Activated CD4-positive, alpha-beta T cell treated with anti-CD3 and anti-CD28 coated beads, Interleukin-2, amount 10 ng/mL, durations not matched to agents 24 days and 14 days (primary cell): ENCODE data around the gene ACSM3. TPM values are rescaled to one million over a fixed set of nuclear protein-coding genes. Genes with fewer than 3 reads are reported as not detected.
"Not testable (repeated sequence)": the region's sequence is repeated elsewhere in the genome, so short reads cannot be mapped to it uniquely, and the experiment has no call there.

ENCODE experiments used
- DNase-seq: peaks from one replicate; pipeline ENCODE4 v3.0.0; 2022
- H3K27ac Mint-ChIP-seq: one replicate; pipeline ENCODE4 v1.8.0; 2022; ENCODE audit warnings: mild to moderate bottlenecking, mixed read lengths
- H3K27me3 Mint-ChIP-seq: one replicate; pipeline ENCODE4 v1.8.0; 2022; ENCODE audit warnings: mixed read lengths
- H3K36me3 Mint-ChIP-seq: one replicate; pipeline ENCODE4 v1.8.0; 2022; ENCODE audit warnings: low read depth, mild to moderate bottlenecking, mixed read lengths
- H3K4me1 Mint-ChIP-seq: one replicate; pipeline ENCODE4 v1.8.0; 2021; ENCODE audit warnings: mixed read lengths
- H3K4me3 Mint-ChIP-seq: one replicate; pipeline ENCODE4 v1.8.0; 2022; ENCODE audit warnings: mild to moderate bottlenecking, moderate library complexity, mixed read lengths
- H3K9me3 Mint-ChIP-seq: one replicate; pipeline ENCODE4 v1.8.0; 2021; ENCODE audit warnings: mixed read lengths
- intact Hi-C: fragments of 100-400 bp; cut with micrococcal nuclease; formaldehyde crosslinking; loops from one replicate; pipeline ENCODE4 v1.15.1; 2023
- total RNA-seq: library from RNA; stranded (reverse); gene quantifications from 2 replicates; pipeline ENCODE4 v1.2.3, GENCODE V29; 2022

The ACSM3 gene
- total RNA-seq, 1 donor from 2014 or later = 3.5 TPM

DNA sequence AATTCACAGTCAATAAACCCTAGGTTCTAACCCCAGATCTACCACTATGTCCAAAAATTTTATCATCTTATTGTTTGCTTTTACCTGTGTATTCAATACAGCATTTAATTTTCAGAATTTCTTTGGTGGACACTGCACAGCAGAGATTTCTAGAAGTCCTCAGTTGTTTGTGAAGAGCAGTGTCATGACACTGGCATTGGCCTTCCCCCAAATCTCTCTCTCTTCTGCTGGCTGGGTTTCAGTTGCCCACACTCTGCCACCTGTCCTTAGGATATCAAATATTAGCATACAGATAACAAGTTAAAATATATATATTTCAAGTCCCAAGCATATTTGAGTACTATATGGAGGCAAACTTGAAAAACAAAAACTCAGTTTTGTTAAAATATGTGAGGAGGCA is 20.2 kb upstream of the ACSM3 start:
- peaks cover 13% of the 10 kb centered on the region for H3K4me1 Mint-ChIP-seq
- no peaks in the 10 kb centered on the region for H3K27me3 Mint-ChIP-seq
- no peak for DNase-seq
- H3K4me3 Mint-ChIP-seq = no peak overlapping the region
- intact Hi-C loops = no loop called here
- H3K9me3 Mint-ChIP-seq = peaks cover 13% of the 10 kb centered on the region
- peaks cover 5% of the 10 kb centered on the region for H3K36me3 Mint-ChIP-seq
- H3K27ac Mint-ChIP-seq = no peak overlapping the region

DNA sequence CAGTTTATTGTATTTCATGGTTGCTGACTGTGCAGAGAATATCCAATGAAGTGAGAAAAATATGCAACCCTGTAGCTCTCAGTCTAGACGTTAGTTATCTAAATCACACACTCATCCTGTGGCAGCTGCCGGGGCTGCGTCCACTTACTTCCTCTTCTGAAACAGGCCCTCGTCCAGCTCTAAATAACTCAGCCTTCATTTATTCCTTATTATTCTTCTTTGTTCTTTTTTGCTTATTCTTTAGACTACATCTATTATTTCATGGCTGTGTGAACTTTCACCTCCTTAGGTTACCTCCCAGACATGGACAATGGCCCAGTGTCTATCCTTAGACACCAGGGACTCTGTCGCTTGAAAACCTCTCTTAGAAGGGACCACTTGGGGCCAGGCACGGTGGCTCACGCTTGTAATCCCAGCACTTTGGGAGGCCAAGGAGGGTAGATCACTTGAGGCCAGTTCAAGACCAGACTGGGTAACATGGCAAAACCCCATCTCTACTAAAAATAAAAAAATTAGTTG is 18.8 kb upstream of the ACSM3 start:
- Mint-ChIP-seq H3K4me1 (peaks cover 12% of the 10 kb centered on the region), H3K4me3 (no peak overlapping the region), H3K9me3 (peaks cover 13% of the 10 kb centered on the region), H3K27me3 (no peaks in the 10 kb centered on the region), H3K27ac (no peak overlapping the region), H3K36me3 (peaks cover 1% of the 10 kb centered on the region)
- intact Hi-C loops = no loop called here
- no peak for DNase-seq

DNA sequence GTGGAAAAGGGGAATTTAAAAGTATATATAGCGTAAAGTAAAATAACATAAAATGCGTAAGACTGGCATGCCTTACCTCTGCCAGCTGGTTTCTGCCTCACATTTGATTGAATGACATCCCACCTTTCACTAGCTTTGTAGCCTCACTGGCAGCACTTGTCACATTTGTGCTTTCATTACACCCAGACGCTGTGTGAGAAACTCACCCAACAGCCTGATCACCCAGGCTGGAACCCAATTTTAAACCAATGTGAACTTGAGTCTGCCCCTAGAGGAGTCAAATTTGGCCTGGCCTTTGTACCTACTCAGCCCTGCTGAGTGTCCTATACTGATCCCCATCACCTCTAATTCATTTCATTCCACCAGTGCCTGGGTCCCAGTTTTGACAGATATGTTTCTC is 17.4 kb upstream of the ACSM3 start:
- Mint-ChIP-seq H3K27me3 (no peaks in the 10 kb centered on the region), H3K27ac (no peak overlapping the region), H3K36me3 (peaks cover 1% of the 10 kb centered on the region), H3K4me3 (no peak overlapping the region), H3K9me3 (peaks cover 13% of the 10 kb centered on the region), H3K4me1 (peaks cover 5% of the 10 kb centered on the region)
- intact Hi-C loops = no loop called here
- no peak for DNase-seq

DNA sequence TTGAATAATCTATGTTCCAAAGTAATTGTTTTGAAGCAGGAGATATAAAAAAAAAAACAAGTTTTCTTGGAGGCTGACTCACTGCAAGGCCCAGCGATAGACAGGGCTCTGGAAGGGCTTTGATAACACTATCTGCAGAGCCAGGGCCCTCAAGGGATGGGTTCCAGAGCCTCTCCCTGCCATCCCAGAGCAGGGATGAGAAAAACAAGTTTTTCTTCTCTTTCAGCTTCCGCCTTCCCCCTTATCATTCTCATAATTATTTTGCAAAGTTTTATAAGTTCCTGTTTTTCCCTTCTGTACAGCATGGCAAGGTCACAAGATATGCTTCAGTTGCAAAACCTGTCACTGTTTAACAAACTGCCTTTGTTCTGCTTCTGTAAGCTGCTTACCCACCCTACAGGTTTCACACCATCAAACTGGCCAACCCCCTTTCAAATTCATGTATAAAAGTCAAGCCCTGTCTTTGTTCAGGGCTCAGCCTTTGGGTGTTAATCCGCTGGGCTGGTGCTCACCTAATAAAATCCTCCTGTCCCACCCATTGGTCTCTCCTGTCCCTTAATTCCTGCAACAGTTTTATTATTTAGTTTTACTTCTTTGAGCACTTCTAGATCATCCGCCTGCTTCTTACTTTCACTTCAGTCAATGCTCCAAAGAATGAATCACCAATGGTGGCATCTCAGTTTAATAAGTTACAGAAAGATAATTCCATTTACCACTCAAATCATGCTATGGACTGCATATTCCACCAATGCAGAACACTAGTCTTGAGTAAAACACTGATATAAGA is 16.6 kb upstream of the ACSM3 start:
- Mint-ChIP-seq H3K4me3 (no peak overlapping the region), H3K9me3 (peaks cover 13% of the 10 kb centered on the region), H3K27me3 (peaks cover 3% of the 10 kb centered on the region), H3K27ac (no peak overlapping the region), H3K36me3 (peaks cover 1% of the 10 kb centered on the region), H3K4me1 (no peaks in the 10 kb centered on the region)
- no peak for DNase-seq
- intact Hi-C loops = no loop called here

DNA sequence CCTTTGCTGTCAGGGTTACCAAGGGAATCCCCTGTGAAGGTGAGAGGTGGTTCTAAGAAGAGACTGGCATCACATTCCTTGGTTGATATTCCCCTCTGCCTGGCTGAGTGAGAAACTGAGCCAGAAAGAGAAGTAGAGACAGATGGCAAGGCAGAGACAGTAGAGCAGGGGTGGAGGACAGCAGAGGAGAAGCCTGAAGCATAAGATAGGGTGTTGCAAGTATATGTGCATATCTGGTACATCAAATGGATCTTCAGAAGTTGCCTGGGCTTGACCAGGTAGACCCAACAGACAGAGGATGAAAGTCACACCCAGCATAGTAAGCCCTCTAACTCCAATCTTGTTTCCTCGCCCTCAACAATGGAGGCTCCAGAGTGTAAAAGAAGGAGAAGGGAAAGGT is 14.3 kb upstream of the ACSM3 start:
- Mint-ChIP-seq H3K9me3 (peaks cover 11% of the 10 kb centered on the region), H3K4me3 (no peak overlapping the region), H3K4me1 (no peaks in the 10 kb centered on the region), H3K36me3 (peaks cover 1% of the 10 kb centered on the region), H3K27ac (no peak overlapping the region), H3K27me3 (peaks cover 15% of the 10 kb centered on the region)
- no peak for DNase-seq
- intact Hi-C loops = no loop called here

DNA sequence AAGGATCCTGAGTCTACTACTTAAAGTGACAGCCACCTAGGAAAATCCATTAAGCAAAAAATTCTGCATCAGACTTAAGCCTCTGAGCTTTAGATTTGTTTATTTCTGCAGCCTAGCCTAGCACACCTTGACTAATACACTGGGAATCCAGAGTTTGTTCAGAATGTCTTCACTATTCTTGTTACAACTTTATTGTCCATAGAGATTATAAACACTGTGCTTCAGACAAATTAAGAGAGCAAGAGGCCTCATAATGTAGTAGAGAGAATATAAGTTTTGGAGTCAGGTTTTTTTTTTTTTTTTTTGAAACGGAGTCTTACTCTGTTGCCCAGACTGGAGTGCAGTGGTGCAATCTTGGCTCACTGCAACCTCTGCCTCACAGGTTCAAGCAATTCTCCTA is 13.3 kb upstream of the ACSM3 start:
- Mint-ChIP-seq H3K4me1 (no peaks in the 10 kb centered on the region), H3K27me3 (peaks cover 17% of the 10 kb centered on the region), H3K27ac (no peak overlapping the region), H3K9me3 (peaks cover 11% of the 10 kb centered on the region), H3K4me3 (no peak overlapping the region), H3K36me3 (peaks cover 1% of the 10 kb centered on the region)
- no peak for DNase-seq
- intact Hi-C loops = no loop called here

DNA sequence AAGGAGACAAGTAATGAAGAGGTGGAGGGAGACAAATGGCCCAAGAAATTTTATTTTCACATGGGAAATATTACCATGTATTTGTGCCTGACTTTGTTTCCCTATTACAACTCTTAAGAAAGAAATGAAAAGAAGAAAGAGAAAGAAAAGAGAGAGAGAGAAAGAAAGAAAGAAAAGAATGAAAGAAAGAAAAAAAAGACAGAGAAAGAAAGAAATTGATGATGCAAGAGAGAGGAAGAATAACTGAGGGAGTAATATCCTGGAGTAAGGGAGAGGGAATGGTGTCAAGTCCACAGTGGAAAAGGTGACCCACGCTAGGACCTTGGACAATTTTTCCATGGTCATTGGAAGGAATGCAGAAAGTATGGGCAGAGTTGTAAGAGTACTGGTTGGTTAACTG is 10.1 kb upstream of the ACSM3 start:
- H3K4me1 Mint-ChIP-seq = no peaks in the 10 kb centered on the region
- H3K27ac Mint-ChIP-seq = no peak overlapping the region
- intact Hi-C loops = no loop called here
- DNase-seq = no peak
- peaks cover 17% of the 10 kb centered on the region for H3K27me3 Mint-ChIP-seq
- H3K4me3 Mint-ChIP-seq = no peak overlapping the region
- H3K36me3 Mint-ChIP-seq = no peaks in the 10 kb centered on the region
- no peaks in the 10 kb centered on the region for H3K9me3 Mint-ChIP-seq

DNA sequence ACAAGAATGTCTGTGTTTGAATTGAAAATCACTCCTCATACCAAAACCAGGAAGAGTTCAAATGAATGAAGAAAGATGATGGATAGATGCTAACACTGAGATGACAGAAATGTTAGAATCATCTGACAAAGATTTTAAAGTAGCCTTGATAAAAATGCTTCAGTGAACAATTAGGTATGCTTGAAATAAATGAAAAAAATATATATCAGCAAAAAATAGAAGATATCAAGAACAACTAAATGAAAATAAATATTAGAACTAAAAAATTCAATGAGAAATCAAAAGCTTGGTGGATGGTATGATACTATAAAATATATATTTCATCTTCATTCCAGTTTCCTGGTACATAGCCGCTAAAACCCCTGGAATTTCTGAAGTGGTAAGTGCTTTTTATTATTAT is 8.6 kb upstream of the ACSM3 start:
- intact Hi-C loops = no loop called here
- H3K4me1 Mint-ChIP-seq = no peaks in the 10 kb centered on the region
- no peak overlapping the region for H3K27ac Mint-ChIP-seq
- H3K4me3 Mint-ChIP-seq = no peak overlapping the region
- no peak for DNase-seq
- no peaks in the 10 kb centered on the region for H3K36me3 Mint-ChIP-seq
- no peaks in the 10 kb centered on the region for H3K9me3 Mint-ChIP-seq
- peaks cover 17% of the 10 kb centered on the region for H3K27me3 Mint-ChIP-seq

DNA sequence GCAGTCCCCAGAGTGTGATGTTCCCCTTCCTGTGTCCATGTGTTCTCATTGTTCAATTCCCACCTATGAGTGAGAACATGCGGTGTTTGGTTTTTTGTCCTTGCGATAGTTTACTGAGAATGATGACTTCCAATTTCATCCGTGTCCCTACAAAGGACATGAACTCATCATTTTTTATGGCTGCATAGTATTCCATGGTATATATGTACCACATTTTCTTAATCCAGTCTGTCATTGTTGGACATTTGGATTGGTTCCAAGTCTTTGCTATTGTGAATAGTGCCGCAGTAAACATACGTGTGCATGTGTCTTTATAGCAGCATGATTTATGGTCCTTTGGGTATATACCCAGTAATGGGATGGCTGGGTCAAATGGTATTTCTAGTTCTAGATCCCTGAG is 8.0 kb upstream of the ACSM3 start:
- H3K9me3 Mint-ChIP-seq, intact Hi-C loops, H3K36me3 Mint-ChIP-seq, H3K4me1 Mint-ChIP-seq, H3K4me3 Mint-ChIP-seq, H3K27ac Mint-ChIP-seq, DNase-seq: not testable (repeated sequence)
- peaks cover 17% of the 10 kb centered on the region for H3K27me3 Mint-ChIP-seq

DNA sequence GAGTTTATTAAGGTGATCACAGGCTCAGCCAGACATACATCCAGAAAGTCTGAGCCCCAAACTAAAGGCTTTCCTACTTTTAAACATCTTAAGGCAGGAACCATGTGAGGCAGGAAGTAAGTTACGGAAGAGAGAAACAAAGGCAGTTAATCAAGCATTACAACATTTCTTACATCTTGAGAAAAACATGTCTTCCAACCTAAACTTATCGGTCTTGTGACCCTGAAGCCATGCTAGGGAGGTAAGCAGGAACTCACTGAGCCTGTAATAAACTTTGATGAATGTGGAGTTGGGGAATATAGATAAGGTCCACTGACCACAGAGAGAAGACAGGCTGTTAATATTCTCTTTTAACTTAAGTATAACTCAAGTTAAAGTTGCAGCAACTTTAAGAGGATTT is 3.5 kb upstream of the ACSM3 start:
- peaks cover 5% of the 10 kb centered on the region for H3K36me3 Mint-ChIP-seq
- H3K9me3 Mint-ChIP-seq = peaks cover 7% of the 10 kb centered on the region
- DNase-seq = no peak
- H3K27ac Mint-ChIP-seq = no peak overlapping the region
- no peak overlapping the region for H3K4me3 Mint-ChIP-seq
- no peaks in the 10 kb centered on the region for H3K27me3 Mint-ChIP-seq
- intact Hi-C loops = no loop called here
- peaks cover 13% of the 10 kb centered on the region for H3K4me1 Mint-ChIP-seq

DNA sequence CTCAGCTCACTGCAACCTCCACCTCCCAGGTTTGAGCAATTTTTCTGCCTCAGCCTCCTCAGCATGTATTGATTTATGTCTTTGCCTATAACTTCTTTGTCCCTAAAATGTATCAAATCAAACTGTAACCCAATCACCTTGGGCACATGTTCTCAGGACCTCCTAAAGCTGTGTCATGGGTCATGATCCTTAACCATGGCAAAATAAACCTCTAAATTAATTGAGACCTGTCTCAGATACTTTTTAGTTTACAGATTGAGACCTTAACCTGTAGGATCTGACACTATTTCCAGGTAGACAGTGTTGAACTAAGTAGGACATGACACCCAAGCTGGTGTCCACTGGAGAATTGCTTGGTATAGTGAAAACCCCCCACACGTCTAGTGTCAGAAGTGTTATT is 2.6 kb upstream of the ACSM3 start:
- intact Hi-C loops = no loop called here
- no peaks in the 10 kb centered on the region for H3K27me3 Mint-ChIP-seq
- peaks cover 13% of the 10 kb centered on the region for H3K4me1 Mint-ChIP-seq
- no peak overlapping the region for H3K4me3 Mint-ChIP-seq
- H3K27ac Mint-ChIP-seq = no peak overlapping the region
- H3K9me3 Mint-ChIP-seq = peaks cover 7% of the 10 kb centered on the region
- H3K36me3 Mint-ChIP-seq = peaks cover 5% of the 10 kb centered on the region
- DNase-seq = no peak

DNA sequence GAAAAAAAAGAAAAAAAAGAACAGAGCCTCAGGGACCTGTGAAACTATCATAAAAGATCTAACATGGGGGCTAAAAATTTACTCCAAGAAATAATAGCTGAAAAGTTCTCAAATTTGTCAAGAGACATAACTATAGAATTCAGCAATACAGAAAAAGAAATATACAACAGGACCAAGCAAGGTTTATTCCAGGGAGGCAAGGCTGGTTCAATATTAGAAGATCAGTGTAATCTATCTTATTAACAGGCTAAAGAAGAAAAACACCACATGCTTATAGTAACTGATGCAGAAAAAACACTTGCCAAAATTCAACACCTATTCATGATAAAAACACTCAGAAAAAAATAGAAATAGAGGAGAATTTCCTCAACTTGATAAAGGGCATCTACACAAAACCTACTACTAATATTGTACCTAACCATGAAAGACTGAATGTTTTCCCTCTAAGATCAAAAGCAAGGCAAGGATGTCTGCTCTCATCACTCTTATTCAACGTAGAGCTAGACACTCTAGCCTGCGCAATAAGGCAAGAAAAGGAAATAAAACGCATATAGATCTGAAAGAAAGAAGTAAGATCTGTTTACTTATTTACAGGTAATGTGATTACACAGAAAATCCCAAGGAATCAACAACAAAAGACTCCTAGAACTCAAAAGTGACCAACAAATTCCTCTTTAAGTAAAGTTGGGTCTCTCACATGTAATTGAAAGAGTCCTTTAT is 1.2 kb upstream of the ACSM3 start:
- DNase-seq = no peak
- Mint-ChIP-seq H3K4me3 (peak overlapping the region; percentile 87), H3K36me3 (peaks cover 5% of the 10 kb centered on the region), H3K27me3 (no peaks in the 10 kb centered on the region), H3K27ac (no peak overlapping the region), H3K4me1 (peaks cover 13% of the 10 kb centered on the region), H3K9me3 (peaks cover 7% of the 10 kb centered on the region)
- intact Hi-C loops = loop anchor here (1.0 kb wide), 1 partner anchor 21 kb away; the partner anchor contains the start of gene THUMPD1

DNA sequence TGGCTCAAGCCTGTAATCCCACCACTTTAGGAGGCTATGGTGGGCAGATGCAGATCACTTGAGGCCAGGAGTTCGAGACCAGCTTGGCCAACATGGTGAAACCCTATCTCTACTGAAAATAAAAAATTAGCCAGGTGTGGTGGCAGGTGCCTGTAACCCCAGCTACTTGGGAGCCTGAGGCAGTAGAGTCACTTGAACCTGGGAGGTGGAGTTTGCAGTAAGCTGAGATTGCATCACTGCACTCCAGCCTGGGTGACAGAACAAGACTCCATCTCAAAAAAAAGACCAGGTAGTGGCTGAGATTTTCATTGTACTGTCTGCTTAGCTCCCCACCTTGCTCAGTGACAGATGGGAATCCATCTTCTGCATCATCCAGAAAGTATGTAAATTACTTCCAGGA is 634 bp downstream of the ACSM3 start:
- H3K36me3 Mint-ChIP-seq, H3K4me3 Mint-ChIP-seq, DNase-seq, H3K9me3 Mint-ChIP-seq, H3K27me3 Mint-ChIP-seq, H3K27ac Mint-ChIP-seq, intact Hi-C loops: not testable (repeated sequence)
- H3K4me1 Mint-ChIP-seq = peaks cover 13% of the 10 kb centered on the region

DNA sequence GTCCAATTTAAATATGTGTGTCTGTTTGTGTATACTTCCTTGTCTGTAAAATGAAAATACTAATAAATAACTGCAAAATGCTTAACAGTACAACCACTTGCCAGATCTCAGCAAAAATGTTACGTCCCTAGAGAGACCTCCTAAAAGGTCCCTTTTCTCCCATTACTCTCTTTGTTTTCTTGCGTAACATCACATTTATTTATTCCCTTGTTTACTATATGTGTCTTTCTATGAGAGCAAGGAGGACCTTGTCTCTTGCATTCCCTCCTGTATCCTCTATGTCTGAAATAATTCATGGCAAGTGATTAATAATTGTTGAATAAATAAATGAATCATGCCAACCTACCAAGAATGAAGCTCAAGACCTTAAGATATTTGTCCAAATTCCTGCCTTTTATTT is 1.9 kb downstream of the ACSM3 start:
- Mint-ChIP-seq H3K9me3 (peaks cover 7% of the 10 kb centered on the region), H3K27me3 (no peaks in the 10 kb centered on the region), H3K36me3 (peaks cover 5% of the 10 kb centered on the region), H3K4me1 (peaks cover 13% of the 10 kb centered on the region), H3K4me3 (no peak overlapping the region), H3K27ac (no peak overlapping the region)
- no peak for DNase-seq
- intact Hi-C loops = no loop called here
